Vagina (tissue), 2 donors: Measurements from ENCODE around the gene ASB10. TPM values are rescaled to one million over a fixed set of nuclear protein-coding genes. Genes with fewer than 3 reads are reported as not detected.

Experiments
- DNase-seq, 2 donors: peaks; one replicate each; pipeline ENCODE4 v3.0.0-alpha.2; 2017; ENCODE audit errors: extremely low spot score in 2 of 2
- H3K27ac ChIP-seq: fragments of 200-600 bp; sonication (generic); one replicate; pipeline ENCODE4 v1.5.1; 2019
- H3K27me3 ChIP-seq: fragments of 200-600 bp; sonication (generic); one replicate; pipeline ENCODE4 v1.5.1; 2019
- H3K36me3 ChIP-seq, 2 donors: fragments of 200-600 bp; sonication (generic); one replicate each; pipeline ENCODE4 v1.5.1; 2017 to 2019
- H3K4me1 ChIP-seq: fragments of 200-600 bp; sonication (generic); one replicate; pipeline ENCODE4 v1.5.1; 2019
- H3K4me3 ChIP-seq, 2 donors: fragments of 200-600 bp; sonication (generic); 1 replicate in 1 of 2; 2 replicates in 1 of 2; pipeline ENCODE4 v1.5.1; 2016 to 2019
- H3K9me3 ChIP-seq: fragments of 200-600 bp; sonication (generic); one replicate; pipeline ENCODE4 v1.5.1; 2019
- POLR2A ChIP-seq, 2 donors: fragments of 450-650 bp; IDR thresholded peaks; one replicate each; pipeline ENCODE4 v1.6.1; 2017; ENCODE audit warnings: antibody characterized with exemption in 2 of 2, mild to moderate bottlenecking in 2 of 2, moderate library complexity in 2 of 2
- POLR2AphosphoS5 ChIP-seq, 2 donors: sonication (generic); formaldehyde crosslinking; IDR thresholded peaks; one replicate each; pipeline ENCODE4 v1.9.0; 2017; ENCODE audit warnings: antibody characterized with exemption in 2 of 2, mild to moderate bottlenecking in 2 of 2, low read depth in 1 of 2; ENCODE audit not compliant: insufficient read depth in 1 of 2
- intact Hi-C: fragments of 100-400 bp; cut with DNase I; formaldehyde crosslinking; loops from one replicate; pipeline ENCODE4 v1.15.1; 2023
- total RNA-seq: library from RNA; depleted of rRNA; stranded (reverse); fragments of >200 nt; gene quantifications from one replicate; pipeline ENCODE4 v1.2.3, GENCODE V29; 2016
- TF ChIP-seq, protein P1 (sequence below), 3 experiments: fragments of 450-650 bp in 2 of 3; fragments of 200-600 bp in 1 of 3; sonication (generic) in 1 of 3; IDR thresholded peaks; one replicate each; pipeline ENCODE4 v1.5.1; 2017 to 2019; ENCODE audit warnings: antibody characterized with exemption in 3 of 3, mild to moderate bottlenecking in 2 of 3, moderate library complexity in 2 of 3

ASB10 gene
- total RNA-seq, 1 donor from 2014 or later = not detected

DNA sequence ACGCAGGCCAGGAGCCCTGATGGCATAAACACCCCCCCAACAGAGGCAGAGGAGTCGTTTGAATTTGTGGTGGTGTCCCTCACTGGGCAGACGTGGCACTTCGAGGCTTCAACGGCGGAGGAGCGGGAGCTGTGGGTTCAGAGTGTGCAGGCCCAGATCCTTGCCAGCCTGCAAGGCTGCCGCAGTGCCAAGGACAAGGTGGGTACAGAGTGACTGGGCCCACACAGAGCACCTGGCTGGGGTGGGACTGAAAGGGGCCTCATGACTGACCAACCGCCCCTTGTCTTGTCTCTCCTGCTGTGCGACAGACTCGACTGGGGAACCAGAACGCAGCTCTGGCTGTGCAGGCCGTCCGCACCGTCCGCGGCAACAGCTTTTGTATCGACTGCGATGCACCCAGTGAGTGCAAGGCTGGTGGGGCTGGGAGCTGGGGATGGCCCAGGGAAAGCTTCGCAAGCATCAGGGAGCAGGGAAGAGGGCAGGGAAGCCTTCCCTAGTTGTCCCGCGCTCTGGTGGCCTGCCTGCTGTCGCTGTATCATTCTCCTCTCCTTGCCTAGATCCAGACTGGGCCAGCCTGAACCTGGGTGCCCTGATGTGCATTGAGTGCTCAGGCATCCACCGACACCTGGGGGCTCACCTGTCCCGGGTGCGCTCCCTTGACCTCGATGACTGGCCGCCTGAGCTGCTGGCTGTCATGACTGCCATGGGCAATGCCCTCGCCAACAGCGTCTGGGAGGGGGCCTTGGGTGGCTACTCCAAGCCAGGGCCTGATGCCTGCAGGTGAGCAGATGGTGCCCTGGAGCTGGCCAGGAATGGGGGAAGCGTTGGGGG is 45.0 kb downstream of the ASB10 start:
- Histone ChIP-seq H3K4me1 (no peaks in the 10 kb centered on the region), H3K9me3 (no peaks in the 10 kb centered on the region), H3K27ac (no peak overlapping the region), H3K27me3 (no peaks in the 10 kb centered on the region), H3K4me3 (no peak overlapping the region), H3K36me3 (peaks cover 0 to 42% of the 10 kb centered on the region in 2 donors)
- TF ChIP-seq, protein P1, sequence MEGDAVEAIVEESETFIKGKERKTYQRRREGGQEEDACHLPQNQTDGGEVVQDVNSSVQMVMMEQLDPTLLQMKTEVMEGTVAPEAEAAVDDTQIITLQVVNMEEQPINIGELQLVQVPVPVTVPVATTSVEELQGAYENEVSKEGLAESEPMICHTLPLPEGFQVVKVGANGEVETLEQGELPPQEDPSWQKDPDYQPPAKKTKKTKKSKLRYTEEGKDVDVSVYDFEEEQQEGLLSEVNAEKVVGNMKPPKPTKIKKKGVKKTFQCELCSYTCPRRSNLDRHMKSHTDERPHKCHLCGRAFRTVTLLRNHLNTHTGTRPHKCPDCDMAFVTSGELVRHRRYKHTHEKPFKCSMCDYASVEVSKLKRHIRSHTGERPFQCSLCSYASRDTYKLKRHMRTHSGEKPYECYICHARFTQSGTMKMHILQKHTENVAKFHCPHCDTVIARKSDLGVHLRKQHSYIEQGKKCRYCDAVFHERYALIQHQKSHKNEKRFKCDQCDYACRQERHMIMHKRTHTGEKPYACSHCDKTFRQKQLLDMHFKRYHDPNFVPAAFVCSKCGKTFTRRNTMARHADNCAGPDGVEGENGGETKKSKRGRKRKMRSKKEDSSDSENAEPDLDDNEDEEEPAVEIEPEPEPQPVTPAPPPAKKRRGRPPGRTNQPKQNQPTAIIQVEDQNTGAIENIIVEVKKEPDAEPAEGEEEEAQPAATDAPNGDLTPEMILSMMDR (IDR thresholded peaks at IDR 0.05) = no peak
- TF ChIP-seq POLR2A (IDR thresholded peaks at IDR 0.05) (no peak), POLR2AphosphoS5 (IDR thresholded peaks at IDR 0.05; ENCODE audit: insufficient read depth in 1 of 2, low read depth in 1 of 2) (no peak)
- DNase-seq = no peak
- intact Hi-C loops = no loop called here

DNA sequence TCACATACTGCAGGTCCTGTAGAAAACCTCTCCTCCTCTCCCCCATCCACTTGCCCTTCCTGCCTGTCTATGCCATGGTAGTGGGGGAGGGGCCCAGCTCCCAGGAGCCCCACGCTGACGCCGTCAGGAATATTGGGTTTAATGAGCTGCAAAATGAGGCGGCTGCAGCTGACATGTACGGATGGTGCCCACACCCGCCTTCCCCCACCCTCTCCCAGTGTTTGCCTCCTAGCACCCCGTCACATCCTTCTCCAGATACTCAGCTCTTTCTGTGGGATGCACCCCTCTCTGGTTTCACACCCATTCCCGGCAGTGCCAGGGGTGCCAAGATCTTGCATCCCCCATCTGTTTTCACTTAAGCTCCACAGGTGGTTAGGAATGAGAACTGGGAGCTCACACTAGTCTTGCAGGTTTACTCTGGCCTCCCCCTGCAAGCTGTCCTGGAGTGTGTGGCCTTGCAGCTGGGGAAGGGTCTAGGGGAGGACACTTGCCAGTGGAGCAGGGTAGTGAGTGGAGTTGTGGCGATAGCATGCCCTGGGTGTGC is 45.7 kb downstream of the ASB10 start:
- no peak for TF ChIP-seq POLR2A (IDR thresholded peaks at IDR 0.05)
- no peak for TF ChIP-seq POLR2AphosphoS5 (IDR thresholded peaks at IDR 0.05; ENCODE audit: insufficient read depth in 1 of 2, low read depth in 1 of 2)
- TF ChIP-seq, protein P1 (IDR thresholded peaks at IDR 0.05) = no peak
- H3K27ac ChIP-seq = no peak overlapping the region
- H3K4me1 ChIP-seq = no peaks in the 10 kb centered on the region
- H3K9me3 ChIP-seq = no peaks in the 10 kb centered on the region
- H3K36me3 ChIP-seq = peaks cover 0 to 49% of the 10 kb centered on the region in 2 donors
- no peak for DNase-seq
- intact Hi-C loops = no loop called here
- H3K27me3 ChIP-seq = no peaks in the 10 kb centered on the region
- H3K4me3 ChIP-seq = no peak overlapping the region

DNA sequence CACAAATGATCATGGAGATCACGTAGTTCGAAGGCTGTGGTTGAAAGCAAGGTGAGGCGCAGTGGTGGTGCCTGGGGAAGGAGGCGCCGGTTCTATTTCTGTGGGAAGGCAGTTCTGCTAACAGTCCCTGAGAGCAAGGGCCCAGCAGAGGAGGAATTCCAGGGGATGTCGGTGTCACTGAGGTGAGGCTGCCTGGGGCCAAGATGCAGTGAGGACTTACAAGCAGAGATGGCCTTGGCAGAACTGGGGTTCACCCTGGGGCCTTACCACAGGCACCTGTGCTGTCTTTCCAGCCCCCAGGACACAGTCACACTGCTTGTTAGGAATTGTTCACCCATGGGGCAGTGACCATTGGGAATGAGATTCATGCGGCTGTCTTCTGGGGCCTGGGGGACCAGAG is 46.2 kb downstream of the ASB10 start:
- intact Hi-C loops = no loop called here
- no peak overlapping the region for H3K27ac ChIP-seq
- H3K36me3 ChIP-seq = peaks cover 0 to 54% of the 10 kb centered on the region in 2 donors
- no peaks in the 10 kb centered on the region for H3K9me3 ChIP-seq
- no peaks in the 10 kb centered on the region for H3K4me1 ChIP-seq
- no peak overlapping the region for H3K4me3 ChIP-seq
- DNase-seq = no peak
- H3K27me3 ChIP-seq = no peaks in the 10 kb centered on the region
- TF ChIP-seq, protein P1 (IDR thresholded peaks at IDR 0.05) = no peak
- TF ChIP-seq POLR2AphosphoS5 (IDR thresholded peaks at IDR 0.05; ENCODE audit: insufficient read depth in 1 of 2, low read depth in 1 of 2) = no peak
- TF ChIP-seq POLR2A (IDR thresholded peaks at IDR 0.05) = no peak

DNA sequence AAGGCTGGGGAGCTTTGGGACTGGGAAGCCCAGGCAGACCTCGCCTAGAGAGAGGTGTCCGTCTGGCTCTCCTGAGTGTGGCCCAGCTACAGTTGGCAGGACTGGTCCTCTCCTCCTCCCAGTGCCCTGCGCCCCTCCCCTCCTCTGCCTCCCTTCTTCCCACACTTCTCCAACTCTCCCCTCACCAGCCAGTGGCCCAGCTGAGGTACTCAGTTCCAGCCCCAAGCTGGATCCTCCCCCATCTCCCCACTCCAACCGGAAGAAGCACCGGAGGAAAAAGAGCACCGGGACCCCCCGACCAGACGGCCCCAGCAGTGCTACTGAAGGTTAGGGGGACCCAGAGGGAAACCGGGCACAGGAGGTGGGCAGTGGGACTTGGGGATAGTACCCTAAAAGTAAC is 47.3 kb downstream of the ASB10 start:
- Histone ChIP-seq H3K27me3 (no peaks in the 10 kb centered on the region), H3K27ac (no peak overlapping the region), H3K4me3 (no peak overlapping the region), H3K36me3 (peaks cover 0 to 62% of the 10 kb centered on the region in 2 donors), H3K9me3 (no peaks in the 10 kb centered on the region), H3K4me1 (no peaks in the 10 kb centered on the region)
- no peak for DNase-seq
- TF ChIP-seq, protein P1 (IDR thresholded peaks at IDR 0.05) = no peak
- TF ChIP-seq POLR2A (IDR thresholded peaks at IDR 0.05) (no peak), POLR2AphosphoS5 (IDR thresholded peaks at IDR 0.05; ENCODE audit: insufficient read depth in 1 of 2, low read depth in 1 of 2) (no peak)
- intact Hi-C loops = no loop called here
